HG02840 (cell line): Measurements from ENCODE around the gene OR1F1.
"Not testable (repeated sequence)": the region's sequence is repeated elsewhere in the genome, so short reads cannot be mapped to it uniquely, and the experiment has no call there.

Source experiments
- ATAC-seq: cut with Tn5 transposase; IDR thresholded peaks from one replicate; pipeline ENCODE4 v1.9.1; 2021; ENCODE audit warnings: mild to moderate bottlenecking, moderate library complexity, moderate number of reproducible peaks; ENCODE audit not compliant: unreplicated experiment, low FRiP score

OR1F1 gene

DNA sequence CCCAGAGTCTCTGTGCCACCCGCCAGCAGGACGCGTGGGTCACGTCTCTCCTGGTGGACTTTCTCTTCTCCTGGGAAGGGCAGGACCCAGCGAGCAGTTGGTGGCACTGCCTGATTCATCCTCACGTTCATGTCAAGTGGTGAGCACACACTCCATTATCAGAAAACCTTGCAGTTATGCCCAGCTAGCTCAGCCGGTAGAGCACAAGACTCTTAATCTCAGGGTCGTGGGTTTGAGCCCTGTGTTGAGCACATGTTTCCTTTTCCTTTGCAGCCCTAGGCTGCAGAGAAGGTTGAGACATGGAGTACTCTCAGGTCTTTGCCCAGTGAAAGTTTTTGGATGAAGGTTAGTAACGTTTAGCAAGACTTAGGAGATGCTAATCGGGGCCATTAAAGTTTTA lies 8.0 kb downstream of the OR1F1 start:
- ATAC-seq, result no peak

DNA sequence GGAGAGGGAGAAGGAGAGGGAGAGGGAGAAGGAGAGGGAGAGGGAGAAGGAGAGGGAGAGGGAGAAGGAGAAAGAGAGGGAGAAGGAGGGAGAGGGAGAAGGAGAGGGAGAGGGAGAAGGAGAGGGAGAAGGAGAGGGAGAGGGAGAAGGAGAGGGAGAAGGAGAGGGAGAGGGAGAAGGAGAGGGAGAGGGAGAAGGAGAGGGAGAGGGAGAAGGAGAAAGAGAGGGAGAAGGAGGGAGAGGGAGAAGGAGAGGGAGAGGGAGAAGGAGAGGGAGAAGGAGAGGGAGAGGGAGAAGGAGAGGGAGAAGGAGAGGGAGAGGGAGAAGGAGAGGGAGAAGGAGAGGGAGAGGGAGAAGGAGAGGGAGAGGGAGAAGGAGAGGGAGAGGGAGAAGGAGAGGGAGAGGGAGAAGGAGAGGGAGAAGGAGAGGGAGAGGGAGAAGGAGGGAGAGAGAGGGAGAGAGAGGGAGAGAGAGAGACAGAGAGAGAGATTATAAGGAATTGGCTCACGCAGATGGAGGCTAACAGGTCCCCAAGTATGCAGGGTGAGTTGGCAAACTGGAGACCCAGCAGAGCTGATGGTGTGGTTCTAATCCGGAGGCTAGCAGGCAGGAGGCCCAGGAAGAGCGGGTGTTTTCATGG lies 9.8 kb downstream of the OR1F1 start:
- ATAC-seq, result not testable (repeated sequence)

DNA sequence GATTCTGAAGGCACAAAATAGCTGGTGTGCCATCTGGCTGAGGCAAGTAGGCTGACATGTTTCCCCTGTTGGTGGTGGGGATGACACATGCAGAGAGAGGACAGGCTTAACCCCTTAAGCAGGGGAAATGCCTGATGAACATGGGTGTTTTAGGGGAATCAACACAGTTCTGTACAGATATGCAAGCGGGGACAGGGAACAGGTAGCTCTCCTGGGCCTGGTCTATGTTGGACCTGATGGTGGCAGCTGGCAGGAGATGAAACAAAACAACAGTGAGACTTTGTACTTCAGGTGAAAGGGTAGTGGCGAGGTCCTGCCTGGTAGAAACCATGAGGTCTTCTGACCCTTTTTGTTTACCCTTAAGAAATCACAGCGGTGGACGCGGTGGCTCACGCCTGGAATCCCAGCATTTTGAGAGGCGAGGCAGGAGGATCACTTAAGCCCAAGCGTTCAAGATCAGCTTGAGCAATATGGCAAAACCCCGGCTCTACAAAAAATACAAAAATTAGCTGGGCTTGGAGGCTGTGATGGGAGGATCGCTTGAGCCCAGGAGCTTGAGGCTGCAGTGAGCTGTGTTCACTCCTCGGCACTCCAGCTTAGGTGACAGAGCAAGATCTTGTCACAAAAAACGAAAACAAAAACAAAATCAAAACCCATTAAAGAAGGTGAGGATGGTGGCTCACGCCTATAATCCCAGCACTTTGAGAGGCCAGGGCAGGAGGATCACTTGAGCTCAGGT lies 10.5 kb downstream of the OR1F1 start:
- ATAC-seq, result no peak

DNA sequence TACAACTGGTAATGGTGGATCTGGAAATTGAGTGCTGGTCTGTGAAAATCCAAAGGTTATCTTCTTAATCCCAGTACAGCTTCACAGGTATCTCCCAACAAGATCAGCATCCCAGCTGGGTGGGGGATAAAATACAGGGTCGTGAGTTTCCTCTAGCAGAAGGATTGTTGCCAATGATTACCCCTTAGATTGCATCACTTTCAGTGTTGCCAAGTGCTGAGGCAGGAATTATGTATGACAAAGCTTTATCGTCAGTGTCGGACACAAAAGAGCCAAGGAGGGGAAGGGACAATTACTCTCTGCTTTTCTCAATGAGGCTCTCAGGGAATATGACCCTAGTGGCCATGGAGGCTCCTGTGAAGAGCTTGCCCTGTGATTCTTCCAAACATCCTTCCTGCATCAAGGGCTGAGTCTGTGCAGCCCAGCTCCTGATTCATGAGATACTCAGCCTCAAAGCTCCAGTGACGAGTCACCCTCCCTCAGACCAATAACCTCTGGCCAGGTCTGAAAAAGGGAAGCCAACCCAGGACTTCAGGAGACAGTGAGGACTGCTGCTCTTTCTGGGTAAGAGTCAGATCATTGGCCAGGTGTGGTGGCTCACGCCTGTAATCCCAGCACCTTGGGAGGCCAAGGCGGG lies 15.0 kb downstream of the OR1F1 start:
- no peak for ATAC-seq

DNA sequence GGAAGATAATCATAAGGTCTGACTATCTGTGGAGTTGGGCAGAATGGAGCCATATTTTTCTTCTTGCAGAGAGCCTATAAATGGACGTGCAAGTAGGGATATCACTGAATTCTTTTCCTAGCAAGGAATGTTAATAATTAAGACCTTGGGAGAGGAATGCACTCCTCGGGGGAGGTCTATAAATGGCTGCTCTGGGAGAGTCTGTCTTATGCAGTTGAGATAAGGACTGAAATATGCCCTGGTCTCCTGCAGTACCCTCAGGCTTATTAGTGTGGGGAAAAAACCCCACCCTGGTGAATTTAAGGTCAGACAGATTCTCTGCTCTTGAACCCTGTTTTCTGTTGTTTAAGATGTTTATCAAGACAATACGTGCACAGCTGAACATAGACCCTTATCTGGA lies 17.9 kb downstream of the OR1F1 start:
- ATAC-seq, result not testable (repeated sequence)

DNA sequence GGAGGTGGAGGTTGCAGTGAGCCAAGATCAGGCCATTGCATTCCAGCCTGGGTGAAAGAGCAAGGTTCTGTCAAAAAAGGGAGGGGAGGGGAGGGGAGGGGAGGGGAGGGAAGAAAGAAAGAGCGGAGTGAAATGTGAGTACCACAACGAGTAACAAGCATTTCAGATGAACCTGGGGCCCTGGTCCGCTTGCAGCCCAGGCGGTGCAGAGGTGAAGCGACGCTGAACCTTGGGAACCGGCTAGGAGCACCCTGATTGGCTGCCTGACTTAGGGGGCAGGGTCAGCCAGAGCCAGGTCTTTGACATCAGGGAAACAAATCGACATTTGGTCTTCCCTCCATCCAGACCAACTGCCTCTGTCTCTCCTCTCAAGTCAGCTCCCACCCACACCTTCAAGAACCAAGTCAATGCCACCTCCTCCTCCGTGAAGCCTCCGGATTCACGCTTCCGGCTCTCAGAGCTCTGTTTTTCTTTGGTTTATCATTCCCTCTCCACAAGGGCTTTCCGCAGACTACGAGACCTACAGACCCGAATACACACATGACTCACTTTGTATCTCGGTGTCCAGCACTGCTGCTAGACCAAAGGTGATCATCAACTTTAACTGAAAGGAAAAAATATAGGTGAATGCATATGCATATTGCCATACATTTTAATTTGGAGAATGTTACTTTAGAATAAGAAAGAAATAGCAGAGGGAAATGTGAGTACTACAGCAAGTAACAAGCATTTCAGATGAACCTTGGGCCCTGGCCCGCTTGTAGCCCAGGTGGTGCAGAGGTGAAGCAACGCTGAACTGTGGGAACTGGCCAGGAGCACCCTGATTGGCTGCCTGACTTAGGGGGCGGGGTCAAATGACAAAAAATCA lies 19.3 kb downstream of the OR1F1 start:
- no peak for ATAC-seq

DNA sequence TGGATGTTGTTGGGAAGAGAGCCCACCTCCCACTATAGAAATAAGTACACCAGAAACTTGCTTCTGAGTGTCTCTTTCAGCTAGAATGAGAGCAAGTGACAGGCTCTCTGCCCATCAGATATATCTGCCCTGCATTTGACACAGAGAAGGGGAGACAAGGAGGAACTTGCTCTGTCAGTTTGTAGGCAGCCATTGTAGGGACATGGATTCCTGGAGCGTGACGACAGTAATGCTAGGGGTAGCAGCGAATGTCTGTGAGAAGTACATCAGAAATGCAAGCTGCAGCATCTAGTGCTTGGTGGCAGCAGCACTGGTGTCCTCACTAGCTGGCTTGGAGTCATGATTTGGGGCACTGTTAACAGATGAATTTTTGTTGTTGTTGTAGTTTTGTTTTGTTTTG lies 24.0 kb downstream of the OR1F1 start:
- no peak for ATAC-seq

DNA sequence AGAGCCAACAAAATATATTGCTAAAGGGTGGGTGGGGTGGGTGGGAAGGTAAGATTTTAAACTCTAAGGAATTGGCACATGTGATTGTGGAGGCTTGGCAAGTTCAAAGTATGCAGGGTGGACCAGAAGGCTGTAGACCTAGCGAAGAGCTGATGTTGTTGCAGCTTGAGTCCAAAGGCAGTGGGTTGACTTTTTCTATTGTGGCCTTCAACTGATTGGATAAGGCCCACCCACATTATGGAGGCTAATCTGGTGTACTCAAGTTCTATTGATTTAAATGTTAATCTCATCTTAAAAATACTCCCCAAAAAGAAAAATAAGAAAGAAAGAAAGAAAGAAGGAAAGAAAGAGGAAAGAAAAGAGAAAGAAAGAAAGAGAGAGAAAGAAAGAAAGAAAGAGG lies 24.6 kb downstream of the OR1F1 start:
- no peak for ATAC-seq

DNA sequence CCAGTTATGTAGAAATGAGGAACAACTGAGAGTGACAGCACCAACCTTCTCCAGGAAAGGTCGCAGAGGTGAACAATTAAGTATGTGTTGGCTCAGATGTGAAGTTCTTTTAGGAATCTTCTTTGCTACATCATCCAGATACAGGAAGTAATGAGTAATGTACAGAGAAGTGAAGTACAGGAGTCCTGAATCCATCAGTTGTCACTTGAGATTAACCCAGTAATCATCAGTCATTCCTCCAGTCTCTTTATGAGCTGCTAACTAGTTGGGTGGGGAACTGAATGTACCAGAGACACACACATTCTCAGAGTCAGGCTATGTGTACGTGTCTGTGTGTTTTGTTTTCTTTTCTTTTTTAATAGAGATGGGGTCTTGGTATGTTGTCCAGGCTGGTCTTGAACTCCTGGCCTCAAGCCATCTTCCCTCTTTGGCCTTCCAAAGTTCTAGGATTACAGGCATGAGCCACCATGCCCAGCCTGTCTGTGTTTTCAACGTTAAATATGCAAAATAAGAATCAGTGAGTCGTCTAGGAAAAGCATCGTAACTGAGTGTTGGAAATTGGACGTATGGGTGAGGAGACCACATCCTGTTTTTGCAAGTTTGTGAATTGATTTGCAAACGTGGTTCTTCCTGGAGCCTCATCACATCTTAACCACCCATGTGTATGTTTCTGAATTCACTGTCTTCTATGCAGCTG lies 27.0 kb downstream of the OR1F1 start:
- ATAC-seq, result no peak

DNA sequence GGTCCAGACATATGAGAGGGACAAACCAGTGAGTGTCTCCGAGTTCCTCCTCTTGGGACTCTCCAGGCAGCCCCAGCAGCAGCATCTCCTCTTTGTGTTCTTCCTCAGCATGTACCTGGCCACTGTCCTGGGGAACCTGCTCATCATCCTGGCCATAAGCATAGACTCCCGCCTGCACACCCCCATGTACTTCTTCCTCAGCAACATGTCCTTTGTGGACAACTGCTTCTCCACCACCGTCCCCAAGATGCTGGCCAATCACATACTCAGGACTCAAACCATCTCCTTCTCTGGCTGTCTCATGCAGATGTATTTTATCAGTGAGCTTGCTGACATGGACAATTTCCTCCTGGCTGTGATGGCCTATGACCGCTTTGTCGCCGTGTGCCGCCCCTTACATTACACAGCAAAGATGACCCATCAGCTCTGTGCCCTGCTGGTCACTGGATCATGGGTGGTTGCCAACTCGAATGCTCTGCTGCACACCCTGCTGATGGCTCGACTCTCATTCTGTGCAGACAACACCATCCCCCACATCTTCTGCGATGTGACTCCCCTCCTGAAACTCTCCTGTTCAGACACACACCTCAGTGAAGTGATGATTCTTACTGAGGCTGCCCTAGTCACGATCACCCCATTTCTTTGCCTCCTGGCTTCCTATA lies 27.7 kb downstream of the OR1F1 start:
- no peak for ATAC-seq

DNA sequence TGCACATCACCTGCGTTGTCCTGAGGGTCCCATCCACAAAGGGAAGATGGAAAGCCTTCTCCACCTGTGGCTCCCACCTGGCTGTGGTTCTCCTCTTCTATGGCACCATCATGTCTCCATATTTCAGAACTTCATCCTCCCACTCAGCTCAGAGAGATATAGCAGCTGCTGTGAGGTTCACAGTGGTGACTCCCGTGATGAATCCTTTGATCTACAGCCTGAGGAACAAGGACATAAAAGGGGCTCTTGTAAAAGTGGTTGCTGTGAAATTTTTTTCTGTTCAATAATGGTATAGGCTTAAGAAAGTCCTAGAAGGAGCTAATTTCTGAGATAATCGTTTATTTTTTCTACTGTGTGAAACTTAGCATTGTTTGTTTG lies 28.2 kb downstream of the OR1F1 start:
- ATAC-seq, result no peak

DNA sequence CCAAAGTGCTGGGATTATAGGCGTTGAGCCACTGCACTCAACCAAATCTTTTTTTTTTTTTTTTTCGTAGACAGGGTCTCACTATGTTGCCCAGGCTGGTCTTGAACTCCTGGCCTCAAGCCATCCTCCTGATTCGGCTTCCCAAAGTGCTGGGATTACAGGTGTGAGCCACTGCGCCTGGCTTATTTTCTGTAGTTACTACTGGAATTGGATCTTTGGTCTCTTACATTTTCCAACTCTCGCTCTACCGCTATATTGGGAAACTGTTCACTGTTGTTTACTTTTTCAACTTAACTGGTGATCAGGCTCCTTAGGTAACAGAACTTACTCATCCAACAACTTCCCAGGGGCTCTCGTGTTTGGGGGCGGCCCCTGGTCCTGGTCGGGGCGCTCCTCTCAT lies 32.8 kb downstream of the OR1F1 start:
- ATAC-seq, result no peak

DNA sequence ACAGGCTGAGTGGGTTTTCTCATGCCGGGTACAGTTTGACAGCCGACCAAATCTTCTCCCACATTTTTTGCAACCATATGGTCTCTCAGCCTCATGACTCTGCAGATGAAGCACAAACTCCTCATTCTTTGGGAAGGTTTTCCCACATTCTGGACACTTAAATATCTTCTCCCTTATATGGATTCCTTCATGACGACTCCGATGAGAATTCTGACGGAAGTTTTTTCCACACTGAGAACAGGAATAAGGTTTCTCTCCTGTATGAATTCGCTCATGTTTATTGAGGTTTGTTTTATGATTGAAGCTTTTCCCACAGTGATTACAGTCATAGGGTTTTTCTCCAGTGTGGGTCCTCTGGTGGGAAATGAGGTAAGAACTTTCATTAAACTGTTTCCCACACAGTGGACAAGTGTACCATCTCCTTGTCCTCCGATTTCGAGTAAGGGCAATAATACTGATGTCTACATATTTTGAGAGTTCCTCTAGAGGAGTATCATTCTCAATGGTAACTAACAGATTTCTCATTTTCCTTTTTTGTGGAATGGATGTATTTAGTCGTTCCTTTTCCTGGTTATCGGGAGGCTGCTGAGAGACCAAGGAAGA lies 36.0 kb downstream of the OR1F1 start:
- no peak for ATAC-seq

DNA sequence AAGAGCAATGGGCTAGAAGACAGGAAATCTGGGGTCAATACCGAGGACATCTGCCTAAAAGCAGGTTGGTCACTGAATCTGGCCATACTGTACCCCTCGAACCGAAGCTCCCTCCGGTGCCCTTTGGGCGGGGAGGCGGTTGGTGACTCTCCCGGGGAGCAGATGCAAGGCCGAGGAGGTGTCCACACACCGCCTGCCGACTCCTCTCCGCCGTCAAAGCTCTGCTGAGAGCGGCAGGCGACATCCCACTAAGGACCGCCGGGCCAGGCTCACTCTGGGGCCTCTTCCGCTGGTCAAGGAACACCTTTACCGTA lies 46.5 kb downstream of the OR1F1 start:
- ATAC-seq, result no peak

DNA sequence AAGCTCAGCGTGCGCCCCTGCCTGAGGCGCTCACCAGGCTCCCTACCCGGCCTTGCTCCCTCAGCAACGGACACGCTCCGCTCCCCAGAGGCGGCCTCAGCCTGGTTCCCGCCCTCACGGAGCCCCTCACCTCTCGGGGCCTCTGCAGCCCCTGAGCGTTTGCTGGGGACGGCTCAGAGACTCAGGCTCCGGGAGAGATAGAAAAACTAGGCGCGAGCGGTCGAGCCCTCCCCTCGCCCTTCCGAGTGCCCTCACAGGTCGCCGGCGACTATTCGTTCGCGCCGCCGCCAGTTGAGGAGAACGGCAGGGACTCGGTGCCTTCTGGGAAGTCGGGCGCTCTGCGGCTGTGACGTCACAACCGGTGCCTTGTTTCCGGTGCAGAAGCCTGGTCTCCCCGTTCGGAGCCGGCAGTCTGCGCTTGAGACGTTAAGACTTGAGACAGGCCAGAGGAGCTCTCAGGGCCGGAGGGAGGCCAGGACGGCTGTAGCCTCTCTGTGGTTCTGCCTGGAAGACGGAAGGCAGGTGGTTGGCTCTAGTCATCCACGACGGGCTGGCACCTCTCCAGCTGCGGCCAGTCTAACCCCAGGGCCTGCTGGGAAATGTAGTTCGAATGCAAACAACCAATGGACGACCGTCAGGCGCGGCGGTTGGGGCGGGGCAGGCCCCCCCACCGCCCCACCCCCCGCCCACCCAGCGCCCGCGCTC lies 47.0 kb downstream of the OR1F1 start, which contains the start of gene ZNF200:
ZNF200 (minus strand) TSS at position 302 of the 705 bp plus-strand sequence. CDS start 1,403 bp downstream, outside the sequence.
- peak; percentile 90 for ATAC-seq

DNA sequence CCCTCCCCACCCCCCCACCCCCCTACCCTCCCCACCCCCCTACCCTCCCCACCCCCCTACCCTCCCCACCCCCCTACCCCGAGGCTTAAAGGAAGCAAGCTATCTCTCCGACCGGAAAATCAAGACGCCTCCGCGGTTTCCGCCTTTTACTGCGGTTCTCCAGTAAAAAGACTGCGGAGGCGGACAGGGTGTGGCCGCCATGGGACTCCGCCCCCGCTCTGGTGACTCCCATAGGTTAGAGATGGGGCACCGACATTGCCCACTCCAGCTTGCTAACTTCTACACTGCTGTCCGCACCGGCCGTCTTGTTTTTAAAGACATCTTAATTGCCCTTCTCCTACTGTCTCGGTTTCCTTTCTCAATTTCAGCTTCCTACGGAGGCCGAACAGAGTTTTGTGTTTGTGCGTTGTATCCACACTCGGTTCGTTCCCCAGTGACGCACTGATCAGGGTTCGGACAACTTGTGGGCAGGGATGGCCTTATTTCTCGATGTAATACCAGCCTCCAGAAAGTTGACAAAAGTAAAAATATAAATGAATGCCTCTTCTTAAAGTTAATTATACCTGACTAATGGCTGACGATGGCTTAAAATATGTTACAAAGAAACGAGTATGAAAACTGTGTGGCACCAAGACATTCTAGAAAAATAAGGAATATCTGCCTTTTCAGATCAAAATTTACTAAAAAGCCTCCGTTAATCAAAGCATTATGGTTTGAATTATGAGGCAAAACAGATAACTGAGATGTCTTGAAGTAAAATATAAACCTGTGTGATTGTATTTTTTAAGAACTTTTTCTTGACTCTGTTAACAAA lies 48.1 kb downstream of the OR1F1 start:
- no peak for ATAC-seq

DNA sequence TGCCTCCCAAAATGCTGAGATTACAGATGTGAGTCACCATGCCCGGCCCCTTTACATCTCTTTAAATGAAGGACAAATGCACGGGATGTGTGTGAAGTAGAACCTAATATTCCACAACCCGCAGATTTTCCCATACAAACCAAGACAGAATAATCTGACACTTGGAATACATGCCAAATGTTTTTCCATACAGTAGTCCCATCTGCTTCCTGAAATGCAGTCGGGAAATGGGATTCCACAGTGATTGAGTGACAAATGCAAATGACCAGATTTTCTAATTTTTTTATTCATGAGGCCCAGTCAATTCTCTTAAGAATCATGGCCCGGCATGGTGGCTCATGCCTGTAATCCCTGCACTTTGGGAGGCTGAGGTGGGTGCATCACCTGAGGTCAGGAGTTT lies 53.8 kb downstream of the OR1F1 start:
- ATAC-seq, result no peak

DNA sequence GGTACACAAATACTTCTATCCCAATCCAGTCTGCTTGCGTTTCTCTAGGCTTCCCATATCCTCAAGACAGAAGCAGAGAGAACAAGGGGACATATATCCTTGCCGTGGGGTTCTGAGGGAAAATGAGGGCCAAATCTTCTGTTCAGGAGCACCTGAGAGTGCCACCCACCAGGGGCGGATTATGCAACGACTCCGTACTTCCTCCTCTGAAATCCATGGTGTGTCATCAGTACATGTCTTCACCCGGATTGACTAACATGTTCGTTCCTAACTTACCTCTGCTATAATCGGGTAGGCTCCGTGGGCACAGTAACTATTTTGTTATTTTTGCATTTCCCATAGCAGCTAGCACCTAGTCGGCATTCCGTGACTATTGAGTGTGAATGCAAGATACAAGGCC lies 54.7 kb downstream of the OR1F1 start:
- no peak for ATAC-seq
